NCI-H1105 (cell line): ENCODE results near the gene PTPRG.

ENCODE experiments used
- DNase-seq: peaks from one replicate; lab custom pipeline; 2025; lab: John Stamatoyannopoulos, UW

Gene PTPRG

DNA sequence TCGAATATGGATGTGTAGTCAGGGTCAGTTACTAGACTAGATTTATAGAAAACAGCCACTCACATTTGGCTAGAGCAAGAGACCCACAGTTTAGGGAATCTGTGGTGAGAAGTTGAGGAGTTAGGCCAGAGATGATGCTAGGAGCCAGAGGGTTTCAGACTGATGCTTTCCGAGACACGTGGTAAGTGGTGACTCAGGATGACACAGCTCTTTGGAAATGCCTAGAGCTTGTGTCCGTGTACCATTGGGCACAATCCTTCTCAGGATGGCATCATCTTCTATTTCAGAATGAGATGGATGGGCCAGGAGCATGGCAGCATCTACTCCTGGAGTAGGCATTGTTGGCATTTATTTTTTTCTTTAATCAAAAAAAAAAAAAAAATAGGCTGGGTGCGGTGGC is 28.5 kb downstream of the PTPRG start:
- no peak for DNase-seq

DNA sequence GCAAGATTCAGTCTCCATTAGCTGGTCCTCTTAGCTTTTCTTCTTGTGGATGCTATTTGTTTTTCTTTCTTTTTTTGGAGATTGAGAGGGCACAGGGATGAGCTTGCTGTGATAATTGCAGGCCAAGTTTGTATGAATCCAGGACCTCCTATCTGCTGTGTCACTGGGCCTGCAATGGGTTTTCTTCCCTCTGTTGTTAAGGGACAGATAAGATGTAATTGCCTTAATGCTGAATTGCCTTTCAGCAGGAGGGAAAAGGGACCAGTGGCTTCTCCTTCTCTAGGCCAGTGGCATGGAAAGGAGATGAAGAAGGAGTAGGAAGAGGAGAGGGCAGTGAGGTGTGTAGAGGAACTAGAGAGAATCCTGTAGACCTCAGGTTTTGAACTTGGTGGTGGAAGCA is 29.9 kb downstream of the PTPRG start:
- DNase-seq, result no peak

DNA sequence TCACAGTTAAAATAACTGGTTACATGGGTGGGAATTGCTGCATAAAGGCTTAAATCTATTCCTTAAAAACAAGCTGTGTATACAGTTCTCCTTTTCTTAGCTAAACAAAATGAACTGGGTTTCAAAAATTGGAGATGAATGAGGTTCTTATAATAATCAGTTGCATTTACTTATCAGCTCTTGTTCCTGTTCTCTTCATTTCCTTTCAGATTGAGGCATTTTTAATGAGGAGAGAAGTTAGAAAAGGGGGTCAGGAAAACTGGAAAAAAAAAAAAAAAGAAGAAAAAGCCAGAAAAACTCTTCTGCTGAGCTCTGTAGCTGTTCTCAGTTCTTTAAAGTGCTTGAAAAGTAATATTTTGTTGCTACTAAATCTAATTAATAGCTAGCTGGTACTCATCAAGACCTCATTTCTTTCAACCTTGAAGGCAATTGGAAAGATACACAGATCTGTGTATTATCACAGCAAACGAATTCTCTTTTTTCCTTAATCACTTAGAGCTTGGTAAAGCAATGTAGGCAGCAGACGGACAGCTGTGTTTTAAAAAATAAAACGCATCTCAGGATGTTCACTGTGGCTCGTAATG is 32.2 kb downstream of the PTPRG start:
- DNase-seq, result no peak

DNA sequence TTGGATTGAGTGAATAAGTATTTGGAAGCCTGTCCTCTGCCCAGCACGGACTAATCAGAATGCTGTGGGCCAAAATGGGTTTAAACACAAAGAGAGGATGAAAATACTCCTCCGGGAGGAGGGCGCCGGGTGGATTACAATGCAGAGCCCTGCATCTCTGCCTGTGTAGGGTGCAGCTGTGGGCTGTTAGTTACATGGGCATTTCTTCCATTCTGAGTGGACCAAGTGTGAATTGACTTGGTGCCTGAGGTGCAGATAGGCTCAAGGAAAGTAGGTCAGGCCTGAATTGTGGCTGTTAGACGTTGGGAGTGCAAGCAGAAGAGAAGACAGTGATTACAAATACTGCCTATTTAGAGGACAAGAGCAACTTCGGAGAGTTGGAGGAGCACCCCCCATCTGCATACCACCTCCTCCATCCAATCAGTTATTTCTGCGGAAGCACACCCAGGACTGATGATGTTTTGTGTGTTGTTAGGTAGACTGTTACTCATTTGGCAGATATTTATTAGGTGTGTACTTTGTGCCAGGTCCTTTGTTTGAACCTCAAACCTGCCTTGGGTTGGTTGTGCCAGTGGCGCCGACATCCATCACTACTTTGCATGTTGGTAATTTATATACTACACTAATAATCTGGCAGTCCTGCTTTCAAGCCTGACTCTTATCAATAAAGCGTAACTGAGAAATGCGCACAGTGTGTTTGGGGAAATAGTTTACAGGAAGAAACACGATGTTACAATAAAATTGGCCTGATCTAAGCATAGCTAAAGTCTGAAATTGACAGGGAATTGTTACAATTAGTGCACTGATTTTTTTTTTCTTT is 33.0 kb downstream of the PTPRG start:
- no peak for DNase-seq

DNA sequence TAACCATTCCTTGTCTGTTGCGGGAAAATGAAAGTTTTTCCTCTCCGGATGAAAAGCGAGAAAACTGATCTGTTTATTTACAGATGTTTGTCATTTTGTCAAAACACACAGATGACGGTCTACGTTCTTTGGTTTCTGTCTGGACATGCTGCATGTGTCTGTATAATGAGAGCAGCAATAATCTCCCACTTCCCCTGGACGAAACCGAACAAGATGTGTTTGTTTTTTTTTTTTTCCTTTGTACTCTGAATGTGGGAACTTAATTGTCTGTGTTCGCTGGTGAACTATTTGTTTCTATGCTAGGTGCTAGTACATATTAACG is 33.6 kb downstream of the PTPRG start:
- no peak for DNase-seq

DNA sequence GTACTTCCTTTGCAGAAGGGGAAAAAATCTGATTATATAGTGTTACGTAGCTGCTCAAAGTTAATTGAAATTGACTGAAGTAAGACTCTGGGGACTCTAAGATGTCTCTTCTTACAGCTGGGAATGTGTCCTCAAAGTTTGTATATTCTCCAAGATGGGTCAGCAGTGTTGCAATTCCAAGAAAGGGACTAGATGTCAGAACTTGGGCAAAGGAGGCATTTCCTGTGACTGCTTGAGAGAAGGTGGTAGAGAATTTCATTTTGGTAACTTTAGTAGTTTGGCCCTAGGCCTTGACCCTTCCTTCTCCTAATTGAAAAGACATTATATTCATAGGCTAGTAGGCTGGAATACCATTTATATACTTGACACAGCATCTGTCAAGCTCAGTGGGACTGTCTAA is 33.9 kb downstream of the PTPRG start:
- DNase-seq, result no peak

DNA sequence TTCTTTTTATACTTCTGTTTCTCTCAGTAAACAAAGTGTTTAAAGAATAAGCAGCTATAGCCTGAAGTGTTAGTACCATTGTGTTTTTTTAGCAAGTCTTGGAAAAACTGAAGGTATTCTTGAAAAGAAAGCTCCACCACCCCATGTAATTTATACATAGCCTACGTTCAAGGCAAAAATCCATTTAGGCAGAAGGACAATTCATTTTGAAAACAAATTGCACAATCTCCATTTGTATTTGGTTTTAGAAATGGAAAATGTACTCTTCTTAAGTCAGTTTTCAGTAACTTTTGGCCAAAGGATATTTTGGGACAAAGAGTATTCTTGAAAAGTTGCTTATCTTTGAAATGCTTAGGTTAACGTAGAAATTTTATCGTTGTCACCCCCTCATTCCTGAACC is 34.5 kb downstream of the PTPRG start:
- no peak for DNase-seq

DNA sequence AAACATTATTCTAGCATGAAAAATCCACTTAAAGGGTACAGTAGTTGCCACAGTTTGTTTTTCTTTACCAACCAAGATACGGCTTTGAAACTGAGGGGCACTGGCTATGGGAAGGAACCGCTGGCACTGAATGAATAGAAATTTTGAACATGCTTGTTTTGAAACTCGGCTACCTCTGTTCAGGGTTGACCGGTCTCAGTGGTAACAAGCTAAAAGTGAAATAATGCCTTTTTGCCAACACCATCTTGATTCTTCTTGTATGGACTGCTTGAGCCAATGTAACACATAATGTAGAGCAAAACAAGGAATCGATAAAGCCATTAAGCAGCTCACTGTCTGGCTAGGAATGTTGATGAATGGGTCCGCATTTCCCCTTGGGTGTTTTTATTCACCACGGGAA is 36.5 kb downstream of the PTPRG start:
- no peak for DNase-seq

DNA sequence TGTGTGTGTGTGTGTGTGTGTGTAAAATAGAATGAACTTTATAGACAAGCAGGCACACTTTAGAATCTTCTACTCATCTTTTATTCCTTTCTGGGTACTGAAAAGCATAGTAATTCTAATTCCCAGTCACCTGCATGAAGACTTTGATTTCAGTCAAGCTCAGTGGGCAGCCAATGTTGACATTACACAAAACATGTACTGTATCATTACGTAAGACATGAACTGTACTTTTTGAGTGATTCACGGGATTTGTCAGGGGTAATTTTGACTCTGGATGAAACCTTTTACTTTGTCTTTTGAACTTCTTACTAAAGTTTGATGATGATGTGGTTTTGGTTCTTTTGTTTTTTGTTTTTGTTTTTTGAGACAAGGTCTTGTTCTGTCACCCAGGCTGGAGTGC is 38.8 kb downstream of the PTPRG start:
- DNase-seq, result no peak

DNA sequence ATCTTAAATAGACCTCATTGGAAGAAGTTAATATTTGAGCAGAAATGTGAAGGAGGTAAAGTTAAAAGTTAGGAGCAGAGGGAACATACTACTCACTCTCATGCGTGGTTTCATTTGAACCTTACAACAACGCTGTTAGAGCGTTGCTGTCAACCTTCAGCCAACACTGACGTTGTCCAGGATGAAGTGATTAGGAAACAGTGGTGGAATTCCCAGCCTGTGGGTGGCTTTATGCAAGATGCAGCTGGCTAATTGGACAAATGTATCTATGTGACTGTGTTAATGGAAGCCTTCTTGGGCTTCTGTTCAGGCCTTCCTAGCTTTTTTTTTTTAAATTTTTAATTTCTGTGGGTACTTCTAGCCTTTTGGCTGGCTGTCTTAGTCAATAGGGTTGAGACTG is 40.5 kb downstream of the PTPRG start:
- DNase-seq, result no peak

DNA sequence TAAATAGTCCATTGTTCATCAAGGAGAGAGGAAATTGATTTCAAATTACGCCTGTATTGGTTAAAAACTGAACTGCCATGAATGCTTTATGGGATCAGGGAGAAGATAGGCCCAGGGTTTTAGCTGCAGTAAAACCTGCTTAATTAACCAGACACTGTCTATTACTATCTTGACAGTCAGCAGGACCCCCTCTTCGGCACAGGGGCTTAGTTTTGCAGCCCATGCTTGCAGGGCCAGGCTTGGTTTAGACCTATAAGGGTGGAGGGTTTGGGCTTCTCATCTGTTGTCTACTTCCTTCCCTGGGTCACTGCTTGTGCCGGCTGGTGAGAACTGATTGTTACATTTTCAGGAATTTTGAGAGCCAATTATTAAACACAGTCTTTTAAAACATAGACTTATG is 41.1 kb downstream of the PTPRG start:
- no peak for DNase-seq

DNA sequence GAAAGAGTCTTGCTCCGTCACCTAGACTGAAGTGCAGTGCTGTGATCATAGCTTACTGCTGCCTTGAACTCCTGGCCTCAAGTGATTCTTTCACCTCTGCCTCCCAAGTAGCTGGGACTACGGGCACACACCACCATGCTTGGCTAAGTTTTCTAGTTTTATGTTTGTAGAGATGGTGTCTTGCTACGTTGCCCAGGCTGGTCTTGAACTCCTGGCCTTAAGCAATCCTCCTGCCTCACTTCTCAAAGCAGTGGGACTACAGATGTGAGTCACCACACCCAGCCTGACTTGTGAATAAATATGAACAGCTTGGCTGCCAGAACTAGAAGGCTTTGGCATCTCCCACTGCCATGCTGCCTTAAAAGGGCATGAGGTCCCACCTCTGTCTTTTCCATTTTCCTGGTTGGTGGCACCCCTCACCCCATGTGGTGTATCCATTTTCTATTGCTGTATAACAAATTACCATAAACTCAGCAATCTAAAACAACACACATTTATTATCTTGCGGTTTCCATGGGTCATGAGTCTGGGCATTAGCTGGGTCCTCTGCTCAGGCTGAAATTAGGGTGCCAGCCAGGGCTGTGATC is 44.3 kb downstream of the PTPRG start:
- DNase-seq, result no peak

DNA sequence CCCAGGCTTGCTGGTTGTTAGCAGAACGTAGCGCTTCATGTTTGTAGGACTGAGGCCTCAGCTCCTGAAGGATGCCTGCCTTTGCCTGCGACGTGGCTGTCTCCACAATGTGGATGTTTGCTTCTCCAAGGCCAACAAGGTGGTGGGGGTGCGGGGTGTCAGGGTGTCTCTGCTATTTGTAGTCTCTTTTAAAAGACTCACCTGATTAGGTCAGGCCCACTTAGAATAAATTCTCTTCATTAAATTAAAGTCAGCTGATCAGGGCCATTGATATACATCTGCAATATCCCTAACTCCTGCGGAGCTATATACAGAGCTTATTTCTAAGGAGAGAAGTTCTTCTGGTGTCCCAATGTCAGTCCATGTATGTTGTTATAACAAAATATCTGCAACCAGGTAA is 44.8 kb downstream of the PTPRG start:
- no peak for DNase-seq

DNA sequence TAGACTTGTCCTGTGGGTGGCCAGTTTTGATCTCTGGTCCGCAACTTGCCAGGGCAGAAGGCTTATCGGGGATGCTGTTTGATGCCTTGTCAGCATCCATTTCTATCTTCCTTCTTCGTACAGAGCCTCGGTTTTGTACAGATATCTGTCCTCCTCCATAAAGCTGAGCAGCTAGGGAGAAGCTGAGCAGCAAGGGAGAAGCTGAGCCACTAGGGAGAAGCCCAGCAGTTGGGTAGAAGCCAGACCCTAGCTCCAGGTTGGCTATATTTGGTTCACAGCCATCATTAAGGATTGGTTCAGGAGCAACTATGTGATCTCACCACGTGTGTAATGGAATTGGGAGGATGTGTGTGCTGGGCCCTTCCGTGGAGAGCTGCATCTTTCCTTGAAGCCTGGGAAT is 46.7 kb downstream of the PTPRG start:
- DNase-seq, result no peak

DNA sequence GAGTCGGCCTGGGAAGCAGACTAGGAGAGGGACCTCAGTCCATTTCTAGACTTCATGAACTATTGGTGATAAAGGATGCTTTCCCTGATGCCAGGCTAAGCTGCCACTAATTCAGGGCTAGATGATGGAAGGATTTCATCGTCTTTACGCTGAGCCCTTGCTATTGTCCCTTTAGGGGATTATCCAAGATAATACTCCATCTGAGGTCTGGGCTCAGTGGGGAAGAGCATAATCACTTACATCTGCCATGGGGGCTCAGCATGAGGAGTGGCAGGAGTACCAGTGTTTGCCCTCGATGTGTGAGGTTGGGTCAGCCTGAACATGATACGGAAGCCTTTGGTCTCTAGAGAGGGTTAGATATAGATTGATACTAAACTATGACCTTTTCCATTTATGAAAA is 47.3 kb downstream of the PTPRG start:
- DNase-seq, result no peak

DNA sequence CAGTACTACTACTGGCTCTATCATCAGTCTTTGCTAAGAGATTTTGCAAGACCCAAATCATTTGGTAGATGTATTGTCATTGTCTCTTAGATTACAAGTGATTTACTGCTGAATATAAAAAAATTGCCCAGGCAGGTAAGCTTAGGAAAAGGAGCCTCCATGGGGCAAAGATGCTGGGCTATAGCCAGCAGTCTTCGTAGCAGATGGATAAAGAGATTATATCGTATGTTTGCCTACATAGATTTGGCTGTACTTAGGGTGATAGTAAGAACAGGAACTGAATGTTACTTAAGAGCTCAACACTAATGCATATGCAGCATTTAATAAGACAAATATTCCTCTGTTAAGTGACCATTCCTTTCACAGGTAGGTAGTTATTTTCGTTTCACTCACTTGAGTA is 48.9 kb downstream of the PTPRG start:
- DNase-seq, result no peak

DNA sequence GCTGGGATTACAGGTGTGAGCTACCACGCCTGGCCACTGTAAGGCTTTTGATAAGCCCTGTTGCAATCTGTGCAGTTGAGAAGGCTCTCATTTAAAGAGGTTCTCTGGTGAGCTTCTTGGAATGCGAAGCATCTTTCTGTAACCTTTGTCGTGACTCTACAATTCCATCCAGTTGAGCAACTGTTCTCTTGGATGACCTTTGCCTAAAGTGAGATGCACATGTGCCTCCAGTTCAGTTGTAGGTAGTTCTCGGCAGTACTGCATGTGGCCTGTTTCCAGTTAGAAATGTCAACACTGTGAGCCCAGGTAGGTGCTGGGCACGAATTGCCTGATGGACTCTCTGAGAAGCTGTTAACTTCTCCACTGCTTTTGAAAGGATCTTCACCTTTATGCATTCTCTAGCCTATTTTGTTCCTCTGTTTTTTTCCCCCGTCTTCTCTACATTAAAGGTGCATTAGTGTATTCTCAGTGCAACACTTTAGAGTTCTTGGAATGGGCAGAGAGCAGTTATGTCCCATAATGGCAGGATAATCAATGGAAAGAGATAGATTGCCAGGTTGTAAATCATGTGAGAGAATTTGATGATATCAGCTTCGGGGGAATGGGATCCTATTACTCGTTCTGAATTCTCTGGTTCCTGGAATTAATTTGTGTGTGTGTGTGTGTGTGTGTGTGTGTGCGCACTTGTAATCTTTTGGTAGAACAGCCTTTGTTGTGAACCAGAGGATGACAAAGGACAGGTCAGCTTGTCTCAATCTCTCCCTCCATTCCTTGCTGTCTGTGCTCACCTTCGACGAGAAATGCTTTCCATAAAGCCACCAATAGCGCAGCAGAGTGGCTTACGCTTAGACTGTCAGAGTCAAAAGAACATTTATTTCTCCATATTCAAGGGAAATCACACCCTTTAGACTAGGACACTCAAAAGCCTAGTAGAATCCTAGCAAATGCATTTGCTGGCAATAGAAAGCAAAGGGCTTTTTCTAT is 51.1 kb downstream of the PTPRG start:
- DNase-seq, result no peak

DNA sequence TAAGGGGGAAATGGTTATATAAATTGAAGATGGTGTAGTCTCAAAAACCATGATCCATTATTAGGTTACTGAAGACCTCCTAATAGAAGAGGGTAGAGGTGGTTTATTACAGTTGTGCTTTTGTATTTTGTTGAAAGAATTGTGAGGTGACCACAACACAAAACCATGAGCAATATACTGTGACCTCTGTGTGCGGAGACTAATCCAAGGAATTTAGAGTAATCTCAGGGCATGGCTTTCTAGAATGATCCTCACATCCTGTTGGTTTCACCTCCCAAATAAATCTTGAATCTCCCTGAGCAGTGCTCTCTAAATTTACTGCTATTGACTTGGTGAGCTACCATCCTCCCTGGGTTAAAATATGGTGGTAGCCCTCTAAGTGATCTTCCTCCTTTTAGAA is 52.3 kb downstream of the PTPRG start:
- no peak for DNase-seq

DNA sequence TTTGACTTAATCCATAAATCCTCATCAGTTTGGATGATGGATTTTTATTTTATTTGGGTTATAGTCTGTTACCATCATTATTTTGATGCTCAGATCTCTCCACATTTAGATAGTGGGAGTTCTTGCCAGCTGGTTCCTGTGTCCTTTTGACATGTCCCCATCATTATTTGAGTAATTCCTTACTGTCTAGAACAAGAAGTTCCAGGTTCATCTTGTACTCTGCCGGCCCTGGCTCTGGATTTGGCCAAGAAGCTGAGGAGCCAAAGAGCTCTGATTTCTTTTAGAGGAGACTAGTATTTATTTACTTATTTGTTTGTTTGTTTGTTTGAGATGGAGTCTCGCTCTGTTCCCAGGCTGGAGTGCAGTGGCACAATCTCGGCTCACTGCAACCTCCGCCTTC is 54.3 kb downstream of the PTPRG start:
- DNase-seq, result no peak

DNA sequence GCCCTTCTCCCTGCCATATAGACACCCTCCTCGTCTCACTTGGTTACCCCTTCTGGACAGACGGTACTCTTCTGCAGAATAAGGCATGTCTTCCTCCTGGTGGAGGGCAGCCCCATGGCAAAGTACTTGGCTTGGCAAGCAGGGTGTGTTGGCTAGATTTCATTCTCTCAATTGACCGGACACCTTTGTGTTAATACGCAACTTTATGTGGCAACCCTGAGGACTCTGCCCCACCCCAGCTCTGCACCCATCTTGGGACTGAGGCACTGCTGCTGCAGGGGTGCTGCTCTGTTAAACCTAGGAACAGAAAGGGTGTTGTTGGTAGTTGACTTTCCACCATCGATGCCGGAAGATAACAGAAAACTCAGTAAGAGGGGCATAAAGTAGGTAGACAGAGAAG is 55.2 kb downstream of the PTPRG start:
- no peak for DNase-seq

DNA sequence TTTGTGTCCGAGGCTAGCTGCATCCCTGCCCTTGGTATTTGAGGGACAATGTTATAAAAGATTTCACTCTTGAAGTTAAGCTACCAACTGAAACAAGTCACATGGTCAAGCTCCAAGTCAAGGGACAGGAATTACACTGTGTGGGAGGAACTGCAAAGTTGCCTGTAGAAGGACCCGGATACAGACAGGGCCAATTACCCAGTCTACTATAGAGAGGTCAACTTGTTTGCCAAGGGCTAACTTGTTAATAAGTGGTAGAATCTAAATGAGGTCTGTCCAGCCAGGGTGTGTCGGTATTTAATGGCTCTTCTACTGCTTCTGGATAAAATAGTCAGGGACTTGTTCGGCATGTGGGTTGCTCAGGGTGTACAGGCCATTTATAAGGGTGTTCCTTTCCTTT is 55.7 kb downstream of the PTPRG start:
- DNase-seq, result no peak

DNA sequence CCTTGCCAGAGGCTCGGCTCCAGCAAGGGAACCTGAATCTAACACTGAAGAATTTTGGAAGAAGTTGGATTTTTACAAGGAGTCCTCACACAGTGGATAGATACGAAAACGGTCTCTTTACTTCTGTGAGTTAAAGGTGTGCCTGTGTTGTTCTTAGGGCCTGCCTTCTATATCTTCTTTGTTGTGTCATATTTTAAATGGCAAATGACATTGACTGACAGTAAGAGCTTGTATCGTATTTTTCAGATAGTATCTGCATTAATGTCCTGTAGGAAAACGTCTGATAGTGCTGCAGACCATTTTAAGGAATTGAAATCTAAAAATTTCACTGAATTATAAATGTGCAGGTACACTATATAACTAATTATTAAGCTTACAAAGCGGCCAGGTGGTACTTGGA is 56.3 kb downstream of the PTPRG start:
- no peak for DNase-seq

DNA sequence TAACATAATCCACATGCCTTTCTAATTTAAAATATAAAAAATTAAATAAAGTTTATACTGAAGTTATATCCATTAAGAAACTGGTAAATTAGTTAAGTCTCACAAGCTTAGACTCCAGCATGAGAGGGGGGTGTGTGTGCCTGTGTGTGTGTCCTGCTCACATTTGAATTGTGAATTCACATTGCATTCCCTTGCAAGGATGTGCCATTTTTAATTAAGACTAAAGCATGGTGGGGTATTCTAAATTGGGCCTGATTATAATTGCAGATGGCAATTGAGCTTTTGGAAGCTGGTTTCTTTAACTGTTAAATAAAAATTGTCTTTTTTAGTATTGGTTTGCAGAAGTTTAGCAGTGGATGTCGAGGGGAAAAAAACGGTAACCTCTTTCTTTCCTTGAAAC is 56.9 kb downstream of the PTPRG start:
- no peak for DNase-seq
